ENCODE results near the gene NUDT14.

GRCh38 chr14:105161964-105162668 lies 19.0 kb downstream of the NUDT14 start:
- TF ChIP-seq POLR2AphosphoS5 (IDR thresholded peaks at IDR 0.05; ENCODE audit: low read depth, low read length), result no peak
- TF ChIP-seq, protein P1, sequence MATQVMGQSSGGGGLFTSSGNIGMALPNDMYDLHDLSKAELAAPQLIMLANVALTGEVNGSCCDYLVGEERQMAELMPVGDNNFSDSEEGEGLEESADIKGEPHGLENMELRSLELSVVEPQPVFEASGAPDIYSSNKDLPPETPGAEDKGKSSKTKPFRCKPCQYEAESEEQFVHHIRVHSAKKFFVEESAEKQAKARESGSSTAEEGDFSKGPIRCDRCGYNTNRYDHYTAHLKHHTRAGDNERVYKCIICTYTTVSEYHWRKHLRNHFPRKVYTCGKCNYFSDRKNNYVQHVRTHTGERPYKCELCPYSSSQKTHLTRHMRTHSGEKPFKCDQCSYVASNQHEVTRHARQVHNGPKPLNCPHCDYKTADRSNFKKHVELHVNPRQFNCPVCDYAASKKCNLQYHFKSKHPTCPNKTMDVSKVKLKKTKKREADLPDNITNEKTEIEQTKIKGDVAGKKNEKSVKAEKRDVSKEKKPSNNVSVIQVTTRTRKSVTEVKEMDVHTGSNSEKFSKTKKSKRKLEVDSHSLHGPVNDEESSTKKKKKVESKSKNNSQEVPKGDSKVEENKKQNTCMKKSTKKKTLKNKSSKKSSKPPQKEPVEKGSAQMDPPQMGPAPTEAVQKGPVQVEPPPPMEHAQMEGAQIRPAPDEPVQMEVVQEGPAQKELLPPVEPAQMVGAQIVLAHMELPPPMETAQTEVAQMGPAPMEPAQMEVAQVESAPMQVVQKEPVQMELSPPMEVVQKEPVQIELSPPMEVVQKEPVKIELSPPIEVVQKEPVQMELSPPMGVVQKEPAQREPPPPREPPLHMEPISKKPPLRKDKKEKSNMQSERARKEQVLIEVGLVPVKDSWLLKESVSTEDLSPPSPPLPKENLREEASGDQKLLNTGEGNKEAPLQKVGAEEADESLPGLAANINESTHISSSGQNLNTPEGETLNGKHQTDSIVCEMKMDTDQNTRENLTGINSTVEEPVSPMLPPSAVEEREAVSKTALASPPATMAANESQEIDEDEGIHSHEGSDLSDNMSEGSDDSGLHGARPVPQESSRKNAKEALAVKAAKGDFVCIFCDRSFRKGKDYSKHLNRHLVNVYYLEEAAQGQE (IDR thresholded peaks at IDR 0.05; ENCODE audit: insufficient read depth in 1 of 2, low read depth in 2 of 2, low read length in 2 of 2), result no peak
- TF ChIP-seq SIN3A (IDR thresholded peaks at IDR 0.05; ENCODE audit: borderline replicate concordance, insufficient read depth, low read length), result no peak
- no peak for TF ChIP-seq TAF1 (IDR thresholded peaks at IDR 0.05; ENCODE audit: borderline replicate concordance, insufficient read depth, low read length)

Data from PFSK-1 (cell line).